ENCODE measurements around the gene LMNB1. TPM values are rescaled to one million over a fixed set of nuclear protein-coding genes. Genes with fewer than 3 reads are reported as not detected.

The LMNB1 gene
- total and polyA plus RNA-seq, 2 of the 13 experiments (the other 11 are each of a cell fraction or from before 2014, with no cell fraction given), result 12.5 to 159 TPM

GRCh38 chr5:126776499-126777256 is at the start of gene LMNB1 (continued):
- TF ChIP-seq NFYC (CRISPR knock-in tag; IDR thresholded peaks at IDR 0.05), result peak; percentile 86
- no peak for TF ChIP-seq THAP7 (CRISPR knock-in tag; IDR thresholded peaks at IDR 0.05)
- peak; percentile 43; the same call in 1 of the 2 replicates for TF ChIP-seq ZNF629 (CRISPR knock-in tag; conservative IDR thresholded peaks at IDR 0.05)
- no peak for TF ChIP-seq ZNF605 (CRISPR knock-in tag; IDR thresholded peaks at IDR 0.05)
- TF ChIP-seq KLF11 (CRISPR knock-in tag; IDR thresholded peaks at IDR 0.05), result no peak
- 0 out of 2 replicates have a peak, but pooled peaks have one; percentile 86 for TF ChIP-seq NCOA5 (CRISPR knock-in tag; IDR thresholded peaks at IDR 0.05)
- TF ChIP-seq ZNF10 (CRISPR knock-in tag; IDR thresholded peaks at IDR 0.05; ENCODE audit: borderline replicate concordance, low read depth), result no peak
- TF ChIP-seq ESRRA (CRISPR knock-in tag; IDR thresholded peaks at IDR 0.05; ENCODE audit: low read depth), result 0 out of 2 replicates have a peak, but pooled peaks have one; percentile 45
- TF ChIP-seq SAP130 (CRISPR knock-in tag; IDR thresholded peaks at IDR 0.05; ENCODE audit: low read depth), result peak; percentile 80
- no peak for TF ChIP-seq KDM6A (CRISPR knock-in tag; IDR thresholded peaks at IDR 0.05; ENCODE audit: low read depth)
- no peak for TF ChIP-seq ZBTB21 (CRISPR knock-in tag; IDR thresholded peaks at IDR 0.05)
- TF ChIP-seq ARID2 (CRISPR knock-in tag; IDR thresholded peaks at IDR 0.05; ENCODE audit: borderline replicate concordance), result no peak
- no peak for TF ChIP-seq SMC3 (IDR thresholded peaks at IDR 0.05; ENCODE audit: low read length)
- 0 out of 2 replicates have a peak, but pooled peaks have one; percentile 19 for TF ChIP-seq MIER3 (CRISPR knock-in tag; IDR thresholded peaks at IDR 0.05; ENCODE audit: borderline replicate concordance)
- TF ChIP-seq TRIM24 (CRISPR knock-in tag; IDR thresholded peaks at IDR 0.05), result no peak
- peak; percentile 75; the same call in 1 of the 2 replicates for TF ChIP-seq ZNF792 (CRISPR knock-in tag; IDR thresholded peaks at IDR 0.05)
- TF ChIP-seq PRDM15 (CRISPR knock-in tag; IDR thresholded peaks at IDR 0.05), result 0 out of 2 replicates have a peak, but pooled peaks have one; percentile 28
- TF ChIP-seq NONO (IDR thresholded peaks at IDR 0.05), result no peak
- 0 out of 2 replicates have a peak, but pooled peaks have one; percentile 65 for TF ChIP-seq NONO (CRISPR knock-in tag; conservative IDR thresholded peaks at IDR 0.05)
- TF ChIP-seq ZNF333 (CRISPR knock-in tag; IDR thresholded peaks at IDR 0.05; ENCODE audit: borderline replicate concordance), result peak; percentile 26; the same call in 1 of the 2 replicates
- peak; percentile 92 for TF ChIP-seq SIX1 (CRISPR knock-in tag; IDR thresholded peaks at IDR 0.05; ENCODE audit: borderline replicate concordance)
- no peak for TF ChIP-seq FOXK2 (IDR thresholded peaks at IDR 0.05)
- TF ChIP-seq HOMEZ (CRISPR knock-in tag; IDR thresholded peaks at IDR 0.05; ENCODE audit: low read depth), result peak; percentile 30; the same call in 1 of the 2 replicates
- TF ChIP-seq ZNF615 (CRISPR knock-in tag; IDR thresholded peaks at IDR 0.05; ENCODE audit: borderline replicate concordance), result no peak
- TF ChIP-seq SCMH1 (CRISPR knock-in tag; IDR thresholded peaks at IDR 0.05; ENCODE audit: borderline replicate concordance), result no peak
- TF ChIP-seq ZSCAN20 (CRISPR knock-in tag; IDR thresholded peaks at IDR 0.05; ENCODE audit: borderline replicate concordance), result peak; percentile 50; the same call in 1 of the 2 replicates
